ENCODE measurements around the gene IKZF5. TPM values are rescaled to one million over a fixed set of nuclear protein-coding genes. Genes with fewer than 3 reads are reported as not detected.

IKZF5 gene
- total and polyA plus RNA-seq, 11 donors, result 5.0 to 16.5 (median 8.2) TPM

DNA sequence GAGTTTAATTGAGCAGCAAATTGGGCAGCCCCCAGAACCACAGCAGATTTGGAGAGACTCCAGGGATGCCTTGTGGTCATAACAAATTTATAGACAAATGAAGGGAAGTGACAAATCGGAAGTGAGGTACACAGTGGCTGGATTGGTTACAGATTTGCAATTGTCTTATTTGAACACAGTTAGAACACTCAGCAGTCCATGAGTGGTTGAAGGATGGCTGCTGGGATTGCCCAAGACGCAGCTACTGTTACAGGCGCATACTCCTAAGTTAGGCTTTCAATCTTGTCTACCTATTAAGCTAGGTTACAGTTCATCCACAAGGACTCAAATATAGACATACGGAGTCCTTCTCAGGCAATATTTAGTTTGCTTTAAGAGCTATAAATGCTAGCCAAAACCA is 7.6 kb upstream of the IKZF5 start:
- no peaks in the 10 kb centered on the region for H3K4me1 ChIP-seq
- no peaks in the 10 kb centered on the region for H3K9me3 ChIP-seq
- H3K36me3 ChIP-seq, result no peaks in the 10 kb centered on the region
- no peaks in the 10 kb centered on the region for H3K27me3 ChIP-seq
- H3K4me3 ChIP-seq, result no peak overlapping the region
- DNase-seq (no peak), ATAC-seq (no peak)
- H3K27ac ChIP-seq, result no peak overlapping the region
- TF ChIP-seq POLR2A (IDR thresholded peaks at IDR 0.05), result no peak
- TF ChIP-seq, protein P1, sequence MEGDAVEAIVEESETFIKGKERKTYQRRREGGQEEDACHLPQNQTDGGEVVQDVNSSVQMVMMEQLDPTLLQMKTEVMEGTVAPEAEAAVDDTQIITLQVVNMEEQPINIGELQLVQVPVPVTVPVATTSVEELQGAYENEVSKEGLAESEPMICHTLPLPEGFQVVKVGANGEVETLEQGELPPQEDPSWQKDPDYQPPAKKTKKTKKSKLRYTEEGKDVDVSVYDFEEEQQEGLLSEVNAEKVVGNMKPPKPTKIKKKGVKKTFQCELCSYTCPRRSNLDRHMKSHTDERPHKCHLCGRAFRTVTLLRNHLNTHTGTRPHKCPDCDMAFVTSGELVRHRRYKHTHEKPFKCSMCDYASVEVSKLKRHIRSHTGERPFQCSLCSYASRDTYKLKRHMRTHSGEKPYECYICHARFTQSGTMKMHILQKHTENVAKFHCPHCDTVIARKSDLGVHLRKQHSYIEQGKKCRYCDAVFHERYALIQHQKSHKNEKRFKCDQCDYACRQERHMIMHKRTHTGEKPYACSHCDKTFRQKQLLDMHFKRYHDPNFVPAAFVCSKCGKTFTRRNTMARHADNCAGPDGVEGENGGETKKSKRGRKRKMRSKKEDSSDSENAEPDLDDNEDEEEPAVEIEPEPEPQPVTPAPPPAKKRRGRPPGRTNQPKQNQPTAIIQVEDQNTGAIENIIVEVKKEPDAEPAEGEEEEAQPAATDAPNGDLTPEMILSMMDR (IDR thresholded peaks at IDR 0.05), result no peak
- intact Hi-C loops (cut with DNase I), result no loop called here
- 91 to 97% (median 94%) methylated on average over 4 of the region's 4 CpGs for WGBS, 4 donors

DNA sequence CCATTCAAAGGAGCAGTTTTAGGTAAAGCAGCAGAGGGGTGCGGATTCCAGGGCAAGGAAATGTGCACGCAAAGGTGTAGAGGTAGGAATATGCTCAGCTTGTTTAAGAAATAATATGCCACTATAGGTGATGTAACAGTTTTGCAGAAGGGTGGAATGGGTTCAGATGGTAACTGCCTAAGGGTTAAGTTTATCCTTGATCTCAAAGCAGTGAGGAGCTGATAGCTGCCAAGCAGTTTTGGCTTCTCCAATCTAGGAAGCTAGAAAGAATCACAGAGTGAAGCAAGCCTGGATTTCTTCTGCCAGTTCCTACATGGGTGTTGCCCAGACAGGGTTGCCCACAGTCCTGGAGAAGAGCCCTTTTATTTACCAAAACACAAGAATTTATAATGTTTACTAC is 6.2 kb upstream of the IKZF5 start:
- H3K27me3 ChIP-seq, result no peaks in the 10 kb centered on the region
- no peak overlapping the region for H3K27ac ChIP-seq
- TF ChIP-seq POLR2A (IDR thresholded peaks at IDR 0.05), result no peak
- TF ChIP-seq, protein P1 (IDR thresholded peaks at IDR 0.05), result no peak
- WGBS, 4 donors, result 96 to 99% (median 97%) methylated on average over 2 of the region's 2 CpGs
- H3K4me1 ChIP-seq, result peaks cover 0 to 7% (median 4%) of the 10 kb centered on the region in 12 donors
- DNase-seq (no peak), ATAC-seq (no peak)
- intact Hi-C loops (cut with DNase I), result no loop called here
- H3K36me3 ChIP-seq, result no peaks in the 10 kb centered on the region
- H3K9me3 ChIP-seq, result no peaks in the 10 kb centered on the region
- H3K4me3 ChIP-seq, result no peak overlapping the region

DNA sequence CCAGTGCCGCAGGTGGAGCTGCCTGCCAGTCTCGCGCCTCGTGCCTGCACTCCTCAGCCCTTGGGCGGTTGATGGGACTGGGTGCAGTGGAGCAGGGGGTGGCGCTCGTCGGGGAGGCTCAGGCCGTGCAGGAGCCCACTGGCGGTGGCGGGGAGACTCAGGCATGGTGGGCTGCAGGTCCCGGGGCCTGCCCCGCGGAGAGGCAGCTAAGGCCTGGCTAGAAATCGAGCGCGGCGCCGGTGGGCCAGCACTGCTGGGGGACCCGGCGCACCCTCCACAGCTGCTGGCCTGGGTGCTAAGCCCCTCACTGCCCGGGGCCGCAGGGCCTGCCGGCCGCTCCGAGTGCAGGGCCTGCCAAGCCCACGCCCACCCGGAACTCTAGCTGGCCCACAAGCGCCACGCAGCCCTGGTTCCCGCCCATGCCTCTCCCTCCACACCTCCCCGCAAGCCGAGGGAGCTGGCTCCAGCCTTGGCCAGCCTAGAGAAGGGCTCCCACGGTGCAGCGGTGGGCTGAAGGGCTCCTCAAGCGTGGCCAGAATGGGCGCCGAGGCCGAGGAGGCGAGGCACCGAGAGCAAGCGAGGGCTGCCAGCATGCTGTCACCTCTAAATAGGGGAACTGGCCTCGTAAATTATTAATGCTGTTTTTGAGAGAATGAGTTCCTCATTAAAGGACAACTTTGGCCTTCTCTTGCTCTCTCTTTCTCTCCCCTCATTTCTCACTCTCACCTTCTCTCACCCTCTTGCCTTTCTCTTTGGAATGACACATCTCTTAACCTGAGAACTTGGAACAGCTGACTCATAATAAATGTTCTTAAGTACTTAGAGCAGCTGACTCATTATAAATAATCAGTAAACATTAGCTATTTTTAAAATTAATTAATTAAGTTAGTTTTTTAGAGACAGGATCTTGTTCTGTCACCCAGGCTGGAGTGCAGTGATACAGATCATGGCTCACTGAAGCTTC is 5.1 kb upstream of the IKZF5 start:
- Histone ChIP-seq H3K4me1 (peaks cover 0 to 12% (median 7%) of the 10 kb centered on the region in 12 donors), H3K27me3 (no peaks in the 10 kb centered on the region), H3K36me3 (no peaks in the 10 kb centered on the region), H3K9me3 (no peaks in the 10 kb centered on the region), H3K4me3 (no peak overlapping the region), H3K27ac (no peak overlapping the region)
- ATAC-seq (no peak), DNase-seq (no peak)
- intact Hi-C loops (cut with DNase I), result no loop called here
- no peak for TF ChIP-seq POLR2A (IDR thresholded peaks at IDR 0.05)
- TF ChIP-seq, protein P1 (IDR thresholded peaks at IDR 0.05), result no peak
- WGBS, 4 donors, result 93 to 96% (median 95%) methylated on average over 22 to 43 of the region's 43 CpGs

DNA sequence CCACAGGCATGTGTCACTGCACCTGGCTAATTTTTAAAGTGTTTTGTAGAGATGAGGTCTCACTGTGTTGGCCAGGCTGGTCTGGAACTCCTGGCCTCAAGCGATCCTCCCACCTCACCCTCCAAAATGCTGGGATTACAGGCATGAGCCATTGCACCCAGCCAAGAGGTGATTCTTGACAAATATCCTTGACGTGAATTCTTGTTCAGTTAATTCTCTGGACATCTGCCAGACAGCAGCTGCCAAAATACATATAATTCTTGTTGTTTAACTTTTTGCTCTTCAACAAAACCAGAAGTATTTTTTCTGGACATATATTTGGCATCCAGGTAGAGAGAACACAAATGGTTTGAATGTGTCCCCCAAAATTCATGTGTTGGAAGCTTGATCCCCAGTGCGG is 3.4 kb upstream of the IKZF5 start:
- no peak for DNase-seq
- no peak for ATAC-seq
- 84 to 90% (median 85%) methylated on average over 3 of the region's 3 CpGs for WGBS, 4 donors
- H3K4me1 ChIP-seq, result peaks cover 0 to 21% (median 14%) of the 10 kb centered on the region in 12 donors
- H3K36me3 ChIP-seq, result no peaks in the 10 kb centered on the region
- H3K27me3 ChIP-seq, result no peaks in the 10 kb centered on the region
- H3K4me3 ChIP-seq, result no peak overlapping the region
- intact Hi-C loops (cut with DNase I), result no loop called here
- TF ChIP-seq, protein P1 (IDR thresholded peaks at IDR 0.05), result no peak
- TF ChIP-seq POLR2A (IDR thresholded peaks at IDR 0.05), result no peak
- no peaks in the 10 kb centered on the region for H3K9me3 ChIP-seq
- no peak overlapping the region for H3K27ac ChIP-seq
